GM23248 (cell line): ENCODE results near the gene FAM234B.

Experiments
- EZH2 ChIP-seq: fragments of 200-600 bp; sonication (generic); IDR thresholded peaks from 2 replicates; pipeline ENCODE4 v1.6.1; 2018; ENCODE audit warnings: antibody characterized with exemption, mild to moderate bottlenecking; ENCODE audit not compliant: insufficient read depth, poor library complexity, severe bottlenecking
- EZH2phosphoT487 ChIP-seq: fragments of 200-600 bp; sonication (generic); IDR thresholded peaks from 2 replicates; pipeline ENCODE4 v1.6.1; 2018; ENCODE audit warnings: antibody characterized with exemption, moderate library complexity, mild to moderate bottlenecking, low read depth; ENCODE audit not compliant: insufficient read depth

DNA sequence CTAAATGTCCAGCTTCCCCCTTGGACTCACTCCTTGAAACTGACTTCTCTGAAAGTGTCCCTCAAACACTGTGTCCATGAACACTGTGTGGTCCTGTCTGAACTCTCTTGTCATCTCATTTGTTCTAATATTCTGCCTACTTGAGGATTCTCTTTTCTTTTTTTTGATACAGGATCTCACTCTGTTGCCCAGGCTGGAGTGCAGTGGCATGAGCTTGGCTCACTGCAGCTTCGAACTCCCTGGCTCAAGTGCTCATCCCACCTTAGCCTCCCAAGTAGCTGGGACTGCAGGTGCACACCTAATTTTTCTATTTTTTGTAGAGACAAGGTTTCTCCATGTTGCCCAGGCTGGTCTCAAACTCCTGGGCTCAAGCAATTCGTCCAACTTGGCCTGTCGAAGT is 39.2 kb upstream of the FAM234B start:
- no peak for TF ChIP-seq EZH2phosphoT487
- no peak for TF ChIP-seq EZH2
